Hematopoietic multipotent progenitor cell treated with erythropoietin and hydrocortisone succinate and interleukin-3 and kit ligand, for 4 days (in vitro differentiated cells): ENCODE measurements around the gene TNPO3.
"Not testable (repeated sequence)": the region's sequence is repeated elsewhere in the genome, so short reads cannot be mapped to it uniquely, and the experiment has no call there.

ENCODE experiments used
- DNase-seq: peaks from one replicate; pipeline ENCODE4 v3.0.0-alpha.2; 2015

The TNPO3 gene

GRCh38 chr7:128954830-128955802 lies 99.8 kb downstream of the TNPO3 start:
- DNase-seq = no peak

GRCh38 chr7:128954150-128954549 lies 100.8 kb downstream of the TNPO3 start:
- DNase-seq = no peak

DNA sequence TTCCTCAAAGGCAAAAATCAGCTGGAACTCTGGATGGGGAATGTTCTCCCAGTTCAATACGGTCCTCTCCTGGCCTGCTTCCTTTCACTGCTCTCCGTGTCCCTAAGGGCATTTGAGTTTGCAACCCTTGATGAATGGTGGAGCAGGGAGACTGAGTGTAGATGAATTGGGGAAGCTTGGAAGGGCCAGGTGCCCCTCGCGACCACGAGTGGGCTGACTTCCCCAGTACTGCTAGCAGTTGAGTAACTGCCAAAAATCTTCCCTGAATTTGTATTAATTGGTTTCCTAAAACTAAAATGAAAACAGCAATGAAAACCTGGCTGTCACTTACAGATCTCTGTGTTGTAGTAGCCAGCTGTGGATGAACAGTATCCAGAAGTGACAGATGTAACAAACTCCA lies 103.6 kb downstream of the TNPO3 start:
- no peak for DNase-seq

- peak; percentile 78 for DNase-seq
Measured at GRCh38 chr7:128948976-128949760, 105.7 kb downstream of the TNPO3 start.

GRCh38 chr7:128948312-128948973 lies 106.5 kb downstream of the TNPO3 start:
- peak; percentile 73 for DNase-seq

GRCh38 chr7:128947854-128948253 lies 107.1 kb downstream of the TNPO3 start:
- no peak for DNase-seq

DNA sequence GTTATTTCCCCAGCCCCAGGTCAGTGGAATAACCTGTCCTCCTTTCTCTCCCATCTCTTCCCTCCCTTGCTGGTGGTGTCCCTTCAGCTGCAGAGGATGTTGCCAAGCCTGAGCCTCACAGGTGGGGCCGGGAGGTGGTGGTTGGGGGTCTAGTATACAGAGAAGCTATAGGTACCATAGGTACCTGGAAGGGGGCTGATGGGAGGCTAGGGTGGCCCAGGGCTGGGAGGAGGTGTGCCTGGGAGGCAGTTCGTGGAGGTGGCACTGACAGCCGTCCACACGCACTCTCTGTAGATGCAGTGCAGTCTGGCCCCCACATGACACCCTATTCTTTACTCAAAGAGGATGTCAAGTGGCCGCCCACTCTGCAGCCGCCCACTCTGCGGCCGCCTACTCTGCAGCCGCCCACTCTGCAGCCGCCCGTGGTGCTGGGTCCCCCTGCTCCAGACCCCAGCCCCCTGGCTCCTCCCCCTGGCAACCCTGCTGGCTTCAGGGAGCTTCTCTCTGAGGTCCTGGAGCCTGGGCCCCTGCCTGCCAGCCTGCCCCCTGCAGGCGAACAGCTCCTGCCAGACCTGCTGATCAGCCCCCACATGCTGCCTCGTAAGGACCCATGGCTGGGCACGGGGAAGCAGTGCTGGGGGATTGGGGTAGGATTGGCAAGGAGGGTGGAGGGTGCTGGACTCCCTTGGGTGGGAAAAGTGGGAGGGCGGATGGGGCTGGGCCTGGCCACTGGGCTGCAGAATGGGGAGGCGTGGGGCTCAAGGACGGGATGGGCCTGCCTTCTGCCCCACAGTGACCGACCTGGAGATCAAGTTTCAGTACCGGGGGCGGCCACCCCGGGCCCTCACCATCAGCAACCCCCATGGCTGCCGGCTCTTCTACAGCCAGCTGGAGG lies 107.7 kb downstream of the TNPO3 start:
- peak; percentile 44 for DNase-seq

- DNase-seq = no peak
Measured at GRCh38 chr7:128945668-128946366, 109.1 kb downstream of the TNPO3 start.

DNA sequence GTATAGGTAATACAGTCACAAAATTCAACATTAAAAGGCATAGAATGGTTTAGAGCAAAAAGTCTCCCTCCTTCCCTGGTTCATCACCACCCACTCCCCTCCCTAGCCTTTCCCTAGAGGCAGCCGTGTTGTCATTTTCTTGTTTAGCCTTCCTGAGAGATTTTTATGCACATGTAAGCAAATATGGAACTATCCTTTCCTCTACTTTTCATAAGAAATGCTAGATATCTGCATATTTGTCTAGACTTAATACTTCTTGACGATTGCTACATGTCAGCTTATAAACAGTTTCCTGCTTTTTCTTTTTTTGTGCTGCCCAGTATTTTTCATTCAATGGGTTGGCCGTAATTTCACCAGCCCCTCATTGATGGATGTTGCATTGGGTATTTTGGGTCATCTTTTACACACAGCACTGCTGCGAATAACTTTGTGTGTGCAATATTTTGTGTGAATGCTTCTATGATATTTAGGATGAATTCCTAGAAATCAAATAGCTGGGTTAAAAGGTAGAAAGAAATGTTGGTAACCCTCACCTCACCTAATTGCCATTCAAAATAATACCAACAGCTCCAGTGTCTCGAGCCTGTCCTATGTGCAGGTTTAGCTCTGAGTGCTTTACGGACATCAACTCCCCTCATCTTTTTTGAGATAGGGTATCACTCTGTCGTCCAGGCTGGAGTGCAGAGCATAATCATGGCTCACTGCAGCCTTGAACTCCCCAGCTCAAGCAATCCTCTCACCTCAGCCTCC lies 110.2 kb downstream of the TNPO3 start:
- DNase-seq = no peak

GRCh38 chr7:128943251-128943650 lies 111.7 kb downstream of the TNPO3 start:
- not testable (repeated sequence) for DNase-seq

- DNase-seq = no peak
Measured at GRCh38 chr7:128941946-128942526, 112.9 kb downstream of the TNPO3 start.

DNA sequence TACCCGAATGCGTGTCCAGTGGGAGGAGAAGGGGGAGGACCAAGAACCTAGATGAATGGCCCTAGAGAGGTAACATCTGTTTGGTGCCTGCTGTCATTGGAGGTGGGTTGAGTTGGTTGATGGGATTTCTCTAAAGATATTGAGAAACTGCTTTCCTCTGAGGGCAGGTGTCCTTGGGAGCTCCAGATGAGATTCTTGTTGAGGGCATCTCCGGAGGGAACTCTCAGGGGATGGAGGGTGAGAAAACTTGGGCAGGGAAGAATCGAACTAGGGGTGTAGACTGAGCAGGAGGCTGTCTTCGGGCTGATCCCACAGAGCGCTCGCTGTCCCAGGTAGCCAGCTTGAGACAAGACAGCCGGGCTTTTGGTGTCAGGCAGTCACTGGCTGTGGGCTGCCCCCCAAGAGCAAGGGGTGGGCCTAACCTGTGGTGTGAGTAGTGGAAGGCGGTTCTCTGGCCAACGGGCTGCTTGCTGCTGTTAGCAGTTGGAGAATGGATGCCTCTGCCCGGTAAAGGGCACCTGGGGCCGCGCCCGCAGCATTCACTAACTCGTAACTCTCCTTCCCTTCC lies 113.5 kb downstream of the TNPO3 start:
- no peak for DNase-seq

- DNase-seq = peak; percentile 94
Measured at GRCh38 chr7:128940494-128941322, 114.2 kb downstream of the TNPO3 start.

DNA sequence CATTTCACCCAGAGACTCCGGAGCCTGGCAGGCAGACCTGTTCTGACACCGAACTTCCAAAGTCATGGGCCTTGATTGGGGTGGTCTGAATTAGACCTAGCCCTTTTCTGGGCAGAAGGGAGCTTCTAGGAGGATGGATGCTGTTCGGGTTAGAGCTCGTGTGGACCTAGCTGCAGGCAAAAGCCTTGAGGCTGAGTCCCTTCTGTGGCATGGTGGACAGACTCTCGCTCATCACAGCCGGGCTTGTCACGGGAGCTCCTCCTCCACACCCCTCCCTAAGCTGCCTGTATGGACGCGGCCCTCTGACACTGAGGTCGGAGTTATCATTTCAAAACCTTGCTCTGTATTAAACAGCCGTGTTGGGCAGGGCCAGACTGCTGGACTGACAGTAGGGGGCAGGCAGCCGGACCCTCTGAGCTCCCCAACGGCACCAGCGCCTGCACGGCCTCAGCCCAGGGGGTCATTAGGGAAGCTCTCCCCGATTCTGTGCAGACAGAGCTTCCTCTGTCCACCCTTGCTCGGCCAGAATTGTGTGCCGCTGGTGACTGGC lies 115.0 kb downstream of the TNPO3 start:
- DNase-seq = peak; percentile 86

DNA sequence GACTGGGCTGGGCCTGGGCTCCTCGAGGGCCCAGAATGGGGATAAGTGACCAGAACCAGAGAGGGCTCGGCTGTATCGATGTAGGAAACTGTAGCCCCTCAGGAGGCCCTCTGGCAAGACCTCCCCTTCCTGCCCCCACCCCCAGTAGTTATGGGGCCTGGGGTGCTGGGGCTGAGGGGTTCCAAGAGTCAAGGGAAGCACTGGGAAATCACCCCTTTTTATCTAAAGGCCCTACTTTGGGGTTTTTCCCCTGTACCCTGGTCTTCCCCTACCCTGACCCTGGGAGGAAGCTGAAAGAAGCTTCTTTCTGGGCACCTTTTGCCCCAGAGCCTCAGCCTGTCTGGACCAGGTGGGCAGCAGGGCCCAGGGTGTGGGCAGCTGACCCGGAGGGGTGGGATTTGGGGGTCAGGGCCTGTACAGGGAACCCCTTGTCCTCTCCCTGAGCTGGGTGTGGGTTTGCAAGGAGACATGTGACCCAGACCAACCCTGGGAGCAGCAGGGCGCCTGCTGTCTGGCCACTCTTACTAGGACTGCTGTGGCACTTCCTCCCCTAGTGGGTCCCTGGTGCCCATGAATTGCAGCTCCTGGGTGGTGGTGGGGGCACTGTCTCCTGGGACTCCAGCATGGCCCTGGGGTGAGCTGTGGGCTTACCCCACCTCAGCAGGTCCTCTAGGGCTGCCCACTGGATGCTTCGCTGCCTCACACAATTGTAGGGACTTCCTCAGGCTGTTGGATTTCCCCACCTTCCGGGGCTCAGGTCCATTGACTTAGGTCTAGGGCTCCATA lies 115.6 kb downstream of the TNPO3 start:
- DNase-seq = peak; percentile 53

GRCh38 chr7:128938544-128939074 lies 116.3 kb downstream of the TNPO3 start:
- DNase-seq = peak; percentile 53
